Metanephros (tissue), 2 donors: Measurements from ENCODE around the gene RRN3. TPM values are rescaled to one million over a fixed set of nuclear protein-coding genes. Genes with fewer than 3 reads are reported as not detected.

ENCODE experiments used
- small RNA-seq: library from RNA; depleted of rRNA; stranded (forward); fragments of <200 nt; gene quantifications from one replicate; pipeline ENCODE3, GENCODE V24; 2014; ENCODE audit warnings: low replicate concordance
- total RNA-seq: library from RNA; depleted of rRNA; stranded (reverse); fragments of >200 nt; gene quantifications from one replicate; pipeline ENCODE4 v1.2.3, GENCODE V29; 2014

The RRN3 gene
- 34.3 TPM for total RNA-seq

GRCh38 chr16:15093955-15094827 is at the start of gene RRN3:
RRN3 (minus strand) TSS chr16:15094272; CDS start chr16:15094233, 39 bp downstream.

Small RNA genes within 50 kb of the gene (small RNA-seq; reads per million reads assigned to genes)
- gene MIR1972-1, result not detected

Other genes with a start within 250 kb of the RRN3 start
- gene NPIPA1, start 156.8 kb downstream of the RRN3 start, total RNA-seq, result 71.2 TPM
- gene PDXDC1, start 119.2 kb downstream of the RRN3 start, total RNA-seq, result 85.0 TPM
- gene NTAN1, start 38.2 kb downstream of the RRN3 start, total RNA-seq, result 41.2 TPM